HEK293 (cell line): ENCODE data around the gene WWOX.

Experiments used
- CTCF ChIA-PET: fragments of 350-600 bp; formaldehyde crosslinking; extraction: SDS; loops from one replicate; lab custom pipeline; 2021; ENCODE audit warnings: antibody characterized with exemption; lab: Yijun Ruan, JAX
- POLR2A ChIA-PET: fragments of 300-600 bp; formaldehyde crosslinking; extraction: SDS; loops from one replicate; lab custom pipeline; 2020; ENCODE audit warnings: antibody characterized with exemption, inconsistent platforms; lab: Yijun Ruan, JAX
- H3K27ac ChIP-seq: fragments of 200-500 bp; sonication (Bioruptor generic); 2 replicates; pipeline ENCODE4 v1.5.1; 2014; ENCODE audit warnings: low read depth, low read length, control low read depth, inconsistent platforms; ENCODE audit errors: extremely low read depth
- H3K36me3 ChIP-seq, 2 experiments: fragments of 200-500 bp in 1 of 2; sonication (Bioruptor generic) in 1 of 2; 1 replicate in 1 of 2; 2 replicates in 1 of 2; pipeline ENCODE4 v1.5.1; 2014 to 2017; ENCODE audit warnings: inconsistent platforms in 2 of 2, low read length in 2 of 2; ENCODE audit not compliant: control insufficient read depth in 2 of 2, insufficient read depth in 1 of 2
- H3K4me1 ChIP-seq: fragments of 200-500 bp; sonication (Bioruptor generic); 2 replicates; pipeline ENCODE4 v1.5.1; 2014; ENCODE audit warnings: mild to moderate bottlenecking, low read length, inconsistent platforms; ENCODE audit not compliant: control insufficient read depth, insufficient read depth
- H3K4me3 ChIP-seq: 2 replicates; pipeline ENCODE4 v1.5.1; 2011; ENCODE audit warnings: low read depth, mild to moderate bottlenecking, control low read depth, low read length, moderate library complexity
- H3K9me3 ChIP-seq: fragments of 200-500 bp; sonication (Bioruptor generic); 2 replicates; pipeline ENCODE4 v1.5.1; 2014; ENCODE audit warnings: low read depth, low read length, inconsistent platforms; ENCODE audit not compliant: control insufficient read depth, insufficient read depth
- HOXD13 ChIP-seq: sonication (generic); formaldehyde crosslinking; IDR thresholded peaks from 2 replicates; pipeline ENCODE4 v1.8.0; 2022; ENCODE audit warnings: missing genetic modification reagents, borderline replicate concordance
- PRDM1 ChIP-seq: fragments of 450-650 bp; formaldehyde crosslinking; IDR thresholded peaks from 2 replicates; pipeline ENCODE4; 2016; ENCODE audit warnings: missing biosample characterization, missing genetic modification characterization
- SP3 ChIP-seq: fragments of 450-650 bp; formaldehyde crosslinking; IDR thresholded peaks from 2 replicates; pipeline ENCODE4 v1.5.1; 2016; ENCODE audit warnings: missing biosample characterization, missing genetic modification characterization
- SP7 ChIP-seq: fragments of 450-650 bp; formaldehyde crosslinking; IDR thresholded peaks from 2 replicates; pipeline ENCODE4 v1.5.1; 2016; ENCODE audit warnings: missing biosample characterization, missing genetic modification characterization
- ZBTB17 ChIP-seq: fragments of 450-650 bp; formaldehyde crosslinking; IDR thresholded peaks from 2 replicates; pipeline ENCODE4 v1.5.1; 2016; ENCODE audit warnings: missing biosample characterization, missing genetic modification characterization
- ZNF146 ChIP-seq: fragments of 450-650 bp; formaldehyde crosslinking; IDR thresholded peaks from 2 replicates; pipeline ENCODE4 v1.5.1; 2016; ENCODE audit warnings: missing biosample characterization, missing genetic modification characterization
- ZNF311 ChIP-seq: fragments of 450-650 bp; formaldehyde crosslinking; IDR thresholded peaks from 2 replicates; pipeline ENCODE4 v1.5.1; 2017; ENCODE audit warnings: missing biosample characterization, missing genetic modification characterization, borderline replicate concordance
- ZNF629 ChIP-seq: fragments of 450-650 bp; formaldehyde crosslinking; IDR thresholded peaks from 2 replicates; pipeline ENCODE4 v1.5.1; 2017; ENCODE audit warnings: missing biosample characterization, missing genetic modification characterization
- ZNF677 ChIP-seq: fragments of 450-650 bp; IDR thresholded peaks from 2 replicates; pipeline ENCODE4 v1.5.0; 2018; ENCODE audit warnings: missing biosample characterization, mild to moderate bottlenecking, missing genetic modification characterization, moderate library complexity
- ZSCAN16 ChIP-seq: fragments of 450-650 bp; formaldehyde crosslinking; IDR thresholded peaks from 2 replicates; pipeline ENCODE4 v1.5.1; 2016; ENCODE audit warnings: missing biosample characterization, missing genetic modification characterization
- ZSCAN30 ChIP-seq: fragments of 450-650 bp; IDR thresholded peaks from 2 replicates; pipeline ENCODE4 v1.5.1; 2018; ENCODE audit warnings: missing biosample characterization, mild to moderate bottlenecking, missing genetic modification characterization, moderate library complexity
- TF ChIP-seq, protein P1 (sequence below): fragments of 450-650 bp; formaldehyde crosslinking; IDR thresholded peaks from 2 replicates; pipeline ENCODE4 v1.5.1; 2016; ENCODE audit warnings: missing biosample characterization, missing genetic modification characterization
- TF ChIP-seq, protein P2 (sequence below): fragments of 450-650 bp; formaldehyde crosslinking; IDR thresholded peaks from 2 replicates; pipeline ENCODE4 v1.5.1; 2016; ENCODE audit warnings: missing biosample characterization, missing genetic modification characterization
- TF ChIP-seq, protein P3 (sequence below): sonication (generic); formaldehyde crosslinking; IDR thresholded peaks from 2 replicates; pipeline ENCODE4 v1.8.1; 2022; ENCODE audit warnings: mild to moderate bottlenecking, moderate library complexity, missing genetic modification reagents
- TF ChIP-seq, protein P4 (sequence below): fragments of 450-650 bp; formaldehyde crosslinking; IDR thresholded peaks from 2 replicates; pipeline ENCODE4 v1.5.1; 2016; ENCODE audit warnings: missing biosample characterization, missing genetic modification characterization
- TF ChIP-seq, protein P5 (sequence below): fragments of 450-650 bp; formaldehyde crosslinking; IDR thresholded peaks from 2 replicates; pipeline ENCODE4 v1.5.1; 2017; ENCODE audit warnings: missing biosample characterization, missing genetic modification characterization

WWOX gene

DNA sequence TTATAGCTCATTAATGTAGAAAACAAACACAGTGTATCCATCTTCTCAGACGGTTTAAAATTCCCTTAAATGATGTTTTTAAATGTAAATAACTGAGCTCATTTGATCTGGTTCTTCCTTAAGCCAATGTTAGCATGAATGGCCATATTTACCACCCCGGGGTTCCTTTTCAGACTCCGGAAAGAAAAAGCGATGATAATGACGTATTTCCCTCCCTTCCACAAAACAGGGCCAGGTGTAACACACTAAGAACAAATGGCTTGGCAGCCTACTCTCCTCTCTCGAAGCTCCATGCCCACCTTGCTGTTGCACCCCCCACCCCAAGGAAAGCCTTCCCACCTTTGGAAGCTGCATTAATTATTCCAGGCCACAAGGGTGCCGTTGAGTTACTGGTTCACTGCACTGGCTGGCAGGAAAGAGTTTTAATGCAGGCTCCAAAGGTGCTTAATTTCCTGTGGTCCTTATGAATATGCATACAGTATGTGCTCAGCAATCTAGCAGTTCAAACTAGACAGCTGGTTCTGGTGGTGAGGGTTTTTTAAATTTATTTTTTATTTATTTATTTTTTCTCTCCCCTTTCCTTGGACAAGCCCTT lies 378.9 kb downstream of the WWOX start:
- CTCF ChIA-PET: interaction anchor here (0.6 to 1.0 kb wide), 3 partner anchors 11 to 1042 kb away, joined by 3 to 4 read pairs (median 3); no protein-coding TSS in a partner anchor
- no peaks in the 10 kb centered on the region for H3K36me3 ChIP-seq
- TF ChIP-seq, protein P1, sequence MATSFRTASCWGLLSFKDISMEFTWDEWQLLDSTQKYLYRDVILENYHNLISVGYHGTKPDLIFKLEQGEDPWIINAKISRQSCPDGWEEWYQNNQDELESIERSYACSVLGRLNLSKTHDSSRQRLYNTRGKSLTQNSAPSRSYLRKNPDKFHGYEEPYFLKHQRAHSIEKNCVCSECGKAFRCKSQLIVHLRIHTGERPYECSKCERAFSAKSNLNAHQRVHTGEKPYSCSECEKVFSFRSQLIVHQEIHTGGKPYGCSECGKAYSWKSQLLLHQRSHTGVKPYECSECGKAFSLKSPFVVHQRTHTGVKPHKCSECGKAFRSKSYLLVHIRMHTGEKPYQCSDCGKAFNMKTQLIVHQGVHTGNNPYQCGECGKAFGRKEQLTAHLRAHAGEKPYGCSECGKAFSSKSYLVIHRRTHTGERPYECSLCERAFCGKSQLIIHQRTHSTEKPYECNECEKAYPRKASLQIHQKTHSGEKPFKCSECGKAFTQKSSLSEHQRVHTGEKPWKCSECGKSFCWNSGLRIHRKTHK: no peak
- TF ChIP-seq ZNF629 (tag by site-specific recombination) (no peak), ZNF311 (tag by site-specific recombination) (no peak), ZNF677 (tag by site-specific recombination) (no peak), ZSCAN16 (tag by site-specific recombination) (no peak), ZBTB17 (tag by site-specific recombination) (no peak)
- TF ChIP-seq, all 188 proteins: peak for 0
- Histone ChIP-seq H3K4me3 (no peak overlapping the region), H3K4me1 (no peaks in the 10 kb centered on the region), H3K9me3 (no peaks in the 10 kb centered on the region), H3K27ac (no peak overlapping the region)
- POLR2A ChIA-PET: no interaction called here

DNA sequence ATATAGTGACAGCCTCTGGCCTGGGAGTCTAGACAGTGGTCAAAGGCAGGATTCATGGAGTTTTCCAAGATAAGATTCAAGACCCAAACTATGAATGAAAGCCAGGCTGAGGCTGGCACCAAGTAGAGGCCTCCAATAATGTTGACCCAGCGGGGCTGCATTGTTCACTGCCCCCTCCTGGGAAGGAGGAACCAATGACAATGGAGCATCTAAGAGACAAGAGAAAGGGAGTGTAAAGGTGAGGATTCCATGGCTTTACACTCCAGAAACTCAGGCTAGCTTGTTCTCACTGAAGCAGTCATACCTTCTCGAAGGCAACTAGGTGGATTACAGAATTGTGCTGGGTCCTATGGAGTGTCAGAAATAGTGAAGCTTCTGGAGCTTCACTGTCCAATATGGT lies 380.3 kb downstream of the WWOX start:
- no peaks in the 10 kb centered on the region for H3K9me3 ChIP-seq
- ChIA-PET CTCF (interaction anchor here (0.6 kb wide), 1 partner anchor 323 kb away, joined by 3 read pairs; no protein-coding TSS in a partner anchor), POLR2A (no interaction called here)
- no peak overlapping the region for H3K4me3 ChIP-seq
- TF ChIP-seq, protein P2, sequence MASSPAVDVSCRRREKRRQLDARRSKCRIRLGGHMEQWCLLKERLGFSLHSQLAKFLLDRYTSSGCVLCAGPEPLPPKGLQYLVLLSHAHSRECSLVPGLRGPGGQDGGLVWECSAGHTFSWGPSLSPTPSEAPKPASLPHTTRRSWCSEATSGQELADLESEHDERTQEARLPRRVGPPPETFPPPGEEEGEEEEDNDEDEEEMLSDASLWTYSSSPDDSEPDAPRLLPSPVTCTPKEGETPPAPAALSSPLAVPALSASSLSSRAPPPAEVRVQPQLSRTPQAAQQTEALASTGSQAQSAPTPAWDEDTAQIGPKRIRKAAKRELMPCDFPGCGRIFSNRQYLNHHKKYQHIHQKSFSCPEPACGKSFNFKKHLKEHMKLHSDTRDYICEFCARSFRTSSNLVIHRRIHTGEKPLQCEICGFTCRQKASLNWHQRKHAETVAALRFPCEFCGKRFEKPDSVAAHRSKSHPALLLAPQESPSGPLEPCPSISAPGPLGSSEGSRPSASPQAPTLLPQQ: no peak
- no peak for TF ChIP-seq SP3 (tag by site-specific recombination)
- no peak for TF ChIP-seq PRDM1 (tag by site-specific recombination)
- no peak for TF ChIP-seq ZSCAN30 (tag by site-specific recombination)
- TF ChIP-seq, protein P3, sequence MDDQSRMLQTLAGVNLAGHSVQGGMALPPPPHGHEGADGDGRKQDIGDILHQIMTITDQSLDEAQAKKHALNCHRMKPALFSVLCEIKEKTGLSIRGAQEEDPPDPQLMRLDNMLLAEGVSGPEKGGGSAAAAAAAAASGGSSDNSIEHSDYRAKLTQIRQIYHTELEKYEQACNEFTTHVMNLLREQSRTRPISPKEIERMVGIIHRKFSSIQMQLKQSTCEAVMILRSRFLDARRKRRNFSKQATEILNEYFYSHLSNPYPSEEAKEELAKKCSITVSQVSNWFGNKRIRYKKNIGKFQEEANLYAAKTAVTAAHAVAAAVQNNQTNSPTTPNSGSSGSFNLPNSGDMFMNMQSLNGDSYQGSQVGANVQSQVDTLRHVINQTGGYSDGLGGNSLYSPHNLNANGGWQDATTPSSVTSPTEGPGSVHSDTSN (CRISPR knock-in tag): no peak
- TF ChIP-seq, protein P4, sequence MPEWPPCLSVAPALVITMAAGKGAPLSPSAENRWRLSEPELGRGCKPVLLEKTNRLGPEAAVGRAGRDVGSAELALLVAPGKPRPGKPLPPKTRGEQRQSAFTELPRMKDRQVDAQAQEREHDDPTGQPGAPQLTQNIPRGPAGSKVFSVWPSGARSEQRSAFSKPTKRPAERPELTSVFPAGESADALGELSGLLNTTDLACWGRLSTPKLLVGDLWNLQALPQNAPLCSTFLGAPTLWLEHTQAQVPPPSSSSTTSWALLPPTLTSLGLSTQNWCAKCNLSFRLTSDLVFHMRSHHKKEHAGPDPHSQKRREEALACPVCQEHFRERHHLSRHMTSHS: no peak
- no peak for TF ChIP-seq SP7 (tag by site-specific recombination)
- no peak for TF ChIP-seq ZNF146 (tag by site-specific recombination)
- TF ChIP-seq, protein P5, sequence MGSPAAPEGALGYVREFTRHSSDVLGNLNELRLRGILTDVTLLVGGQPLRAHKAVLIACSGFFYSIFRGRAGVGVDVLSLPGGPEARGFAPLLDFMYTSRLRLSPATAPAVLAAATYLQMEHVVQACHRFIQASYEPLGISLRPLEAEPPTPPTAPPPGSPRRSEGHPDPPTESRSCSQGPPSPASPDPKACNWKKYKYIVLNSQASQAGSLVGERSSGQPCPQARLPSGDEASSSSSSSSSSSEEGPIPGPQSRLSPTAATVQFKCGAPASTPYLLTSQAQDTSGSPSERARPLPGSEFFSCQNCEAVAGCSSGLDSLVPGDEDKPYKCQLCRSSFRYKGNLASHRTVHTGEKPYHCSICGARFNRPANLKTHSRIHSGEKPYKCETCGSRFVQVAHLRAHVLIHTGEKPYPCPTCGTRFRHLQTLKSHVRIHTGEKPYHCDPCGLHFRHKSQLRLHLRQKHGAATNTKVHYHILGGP (tag by site-specific recombination): no peak
- H3K27ac ChIP-seq: no peak overlapping the region
- no peaks in the 10 kb centered on the region for H3K4me1 ChIP-seq
- no peaks in the 10 kb centered on the region for H3K36me3 ChIP-seq

DNA sequence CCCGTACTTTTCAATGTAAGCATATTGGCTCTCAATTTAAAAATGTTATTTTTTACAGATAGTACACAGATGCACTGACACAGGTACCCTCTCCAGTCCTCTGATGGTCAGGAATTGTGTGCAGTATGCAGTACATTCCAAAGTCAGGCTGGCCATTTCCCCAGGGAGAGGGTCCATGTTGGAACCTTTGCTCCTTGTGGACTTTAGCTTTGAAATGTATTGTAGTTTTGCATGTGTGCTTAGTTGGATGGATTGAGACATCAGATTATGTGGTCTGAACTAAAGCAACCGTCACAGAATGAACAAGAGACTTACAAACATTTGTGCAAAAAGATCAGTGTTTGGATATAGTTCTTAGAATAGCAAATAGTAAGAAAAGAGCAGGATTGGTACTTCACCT lies 381.1 kb downstream of the WWOX start:
- TF ChIP-seq HOXD13 (CRISPR knock-in tag): no peak
- Histone ChIP-seq H3K9me3 (no peaks in the 10 kb centered on the region), H3K27ac (no peak overlapping the region), H3K4me1 (no peaks in the 10 kb centered on the region), H3K36me3 (no peaks in the 10 kb centered on the region), H3K4me3 (no peak overlapping the region)
- ChIA-PET POLR2A (no interaction called here), CTCF (interaction anchor here (0.6 kb wide), 1 partner anchor 323 kb away, joined by 3 read pairs; no protein-coding TSS in a partner anchor)
